ENCODE results near the gene PDE7B. TPM values are rescaled to one million over a fixed set of nuclear protein-coding genes. Genes with fewer than 3 reads are reported as not detected.

The PDE7B gene
- total RNA-seq, 1 experiment from 2014 or later = not detected

GRCh38 chr6:136163260-136163659 is 311.8 kb downstream of the PDE7B start (continued):
- no peak for TF ChIP-seq ZNF425 (CRISPR knock-in tag; conservative IDR thresholded peaks at IDR 0.05)

DNA sequence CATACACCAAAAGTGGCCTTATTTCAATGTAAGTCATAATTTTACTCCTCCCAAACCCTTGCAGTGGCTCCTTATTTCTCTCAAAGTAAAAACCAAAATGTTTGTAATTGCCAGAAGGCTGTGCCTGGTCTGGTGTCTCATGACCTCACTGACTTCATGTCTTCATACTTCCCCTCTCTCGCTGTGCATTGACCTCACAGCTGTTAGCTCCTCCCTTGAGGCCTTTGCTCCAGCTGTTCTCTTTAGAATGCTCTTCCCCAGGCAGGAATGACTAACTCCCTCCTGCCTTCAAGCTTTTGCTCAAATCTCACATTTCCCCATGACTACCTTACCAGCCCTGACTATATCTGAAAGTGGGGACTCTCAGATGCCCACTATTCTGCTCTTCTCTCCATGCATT is 315.3 kb downstream of the PDE7B start:
- Mint-ChIP-seq H3K4me3 (no peak overlapping the region), H3K27ac (no peak overlapping the region), H3K9me3 (peaks cover 31% of the 10 kb centered on the region), H3K36me3 (peaks cover 4% of the 10 kb centered on the region; the same call in 1 of the 2 replicates), H3K4me1 (no peaks in the 10 kb centered on the region), H3K27me3 (ENCODE audit: low read depth) (no peaks in the 10 kb centered on the region)
- ATAC-seq = no peak
- ChIA-PET CTCF (no interaction called here), POLR2A (no interaction called here)
- no peak for DNase-seq (ENCODE audit: low spot score)
- TF ChIP-seq GTF2I (CRISPR knock-in tag; conservative IDR thresholded peaks at IDR 0.05) (no peak), ZNF396 (CRISPR knock-in tag; IDR thresholded peaks at IDR 0.05; ENCODE audit: borderline replicate concordance) (no peak), EMX1 (CRISPR knock-in tag; IDR thresholded peaks at IDR 0.05) (no peak), USF2 (CRISPR knock-in tag; IDR thresholded peaks at IDR 0.05) (no peak), NR2C2 (CRISPR knock-in tag; IDR thresholded peaks at IDR 0.05) (no peak), CREB1 (CRISPR knock-in tag; IDR thresholded peaks at IDR 0.05) (no peak), PREB (CRISPR knock-in tag; IDR thresholded peaks at IDR 0.05; ENCODE audit: borderline replicate concordance) (no peak), ZNF232 (CRISPR knock-in tag; IDR thresholded peaks at IDR 0.05) (no peak), AFF4 (CRISPR knock-in tag; IDR thresholded peaks at IDR 0.05; ENCODE audit: borderline replicate concordance) (no peak), SP1 (CRISPR knock-in tag; conservative IDR thresholded peaks at IDR 0.05) (no peak), PRDM15 (CRISPR knock-in tag; IDR thresholded peaks at IDR 0.05) (no peak), SMAD3 (CRISPR knock-in tag; IDR thresholded peaks at IDR 0.05; ENCODE audit: borderline replicate concordance) (no peak)

All from WTC11 (cell line).